Measurements from ENCODE around the gene LARGE1.
"Not testable (repeated sequence)": the region's sequence is repeated elsewhere in the genome, so short reads cannot be mapped to it uniquely, and the experiment has no call there.

LARGE1 gene

GRCh38 chr22:33591946-33592345 lies 328.3 kb downstream of the LARGE1 start:
- DNase-seq (ENCODE audit: low read depth) = no peak

GRCh38 chr22:33589297-33589696 lies 331.0 kb downstream of the LARGE1 start:
- DNase-seq (ENCODE audit: low read depth) = no peak

- DNase-seq (ENCODE audit: low read depth) = no peak
These were observed 331.4 kb downstream of the LARGE1 start for GRCh38 chr22:33588860-33589259.

GRCh38 chr22:33584152-33584551 lies 336.1 kb downstream of the LARGE1 start:
- no peak for DNase-seq (ENCODE audit: low read depth)

GRCh38 chr22:33582822-33583400 lies 337.4 kb downstream of the LARGE1 start:
- no peak for DNase-seq (ENCODE audit: low read depth)

- DNase-seq (ENCODE audit: low read depth) = no peak
These were observed 340.0 kb downstream of the LARGE1 start for GRCh38 chr22:33580310-33580709.

GRCh38 chr22:33579448-33580093 lies 340.7 kb downstream of the LARGE1 start:
- DNase-seq (ENCODE audit: low read depth) = peak; percentile 2

- no peak for DNase-seq (ENCODE audit: low read depth)
These were observed 341.5 kb downstream of the LARGE1 start for GRCh38 chr22:33578752-33579151.

- DNase-seq (ENCODE audit: low read depth) = no peak
These were observed 342.3 kb downstream of the LARGE1 start for GRCh38 chr22:33577862-33578411.

- no peak for DNase-seq (ENCODE audit: low read depth)
These were observed 344.1 kb downstream of the LARGE1 start for GRCh38 chr22:33576205-33576604.

GRCh38 chr22:33575771-33576170 lies 344.5 kb downstream of the LARGE1 start:
- DNase-seq (ENCODE audit: low read depth) = no peak

- DNase-seq (ENCODE audit: low read depth) = no peak
These were observed 345.2 kb downstream of the LARGE1 start for GRCh38 chr22:33575041-33575440.

- no peak for DNase-seq (ENCODE audit: low read depth)
These were observed 346.8 kb downstream of the LARGE1 start for GRCh38 chr22:33573479-33573878.

GRCh38 chr22:33572086-33572485 lies 348.2 kb downstream of the LARGE1 start:
- no peak for DNase-seq (ENCODE audit: low read depth)

- DNase-seq (ENCODE audit: low read depth) = no peak
These were observed 350.2 kb downstream of the LARGE1 start for GRCh38 chr22:33570110-33570509.

- no peak for DNase-seq (ENCODE audit: low read depth)
These were observed 350.7 kb downstream of the LARGE1 start for GRCh38 chr22:33569559-33569958.

GRCh38 chr22:33569018-33569417 lies 351.3 kb downstream of the LARGE1 start:
- no peak for DNase-seq (ENCODE audit: low read depth)

- DNase-seq (ENCODE audit: low read depth) = not testable (repeated sequence)
These were observed 353.8 kb downstream of the LARGE1 start for GRCh38 chr22:33566495-33566894.

- DNase-seq (ENCODE audit: low read depth) = no peak
These were observed 354.7 kb downstream of the LARGE1 start for GRCh38 chr22:33565580-33565995.

- no peak for DNase-seq (ENCODE audit: low read depth)
These were observed 355.6 kb downstream of the LARGE1 start for GRCh38 chr22:33564683-33565082.

- no peak for DNase-seq (ENCODE audit: low read depth)
These were observed 356.9 kb downstream of the LARGE1 start for GRCh38 chr22:33563220-33563964.

- no peak for DNase-seq (ENCODE audit: low read depth)
These were observed 357.8 kb downstream of the LARGE1 start for GRCh38 chr22:33562501-33562900.
